Measurements from ENCODE around the gene DNAJC24. TPM values are rescaled to one million over a fixed set of nuclear protein-coding genes. Genes with fewer than 3 reads are reported as not detected.

DNAJC24 gene
- total and polyA plus RNA-seq, 9 of the 15 experiments (the other 6 are each of a cell fraction or from before 2014, with no cell fraction given) = 12.2 to 31.9 (median 16.9) TPM

DNA sequence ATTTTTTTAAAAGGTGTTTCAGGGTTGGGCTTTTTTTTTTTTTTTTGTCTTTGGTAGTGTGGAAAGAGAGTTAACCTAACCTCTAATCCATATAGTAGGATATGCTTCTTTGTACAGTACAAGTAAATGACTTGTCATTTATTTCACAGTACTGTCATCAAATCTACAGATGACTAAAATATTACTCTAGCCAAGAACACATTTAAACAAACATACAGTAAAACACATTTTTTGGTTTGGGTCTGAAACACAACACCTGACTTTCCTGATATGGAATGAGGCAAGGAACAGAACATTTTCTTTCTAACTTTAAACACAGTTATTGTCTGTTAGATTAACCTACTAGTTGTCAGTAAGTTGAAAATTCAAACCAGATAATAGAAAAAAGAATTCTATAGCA is 71.6 kb downstream of the DNAJC24 start (continued):
- TF ChIP-seq, protein P1, sequence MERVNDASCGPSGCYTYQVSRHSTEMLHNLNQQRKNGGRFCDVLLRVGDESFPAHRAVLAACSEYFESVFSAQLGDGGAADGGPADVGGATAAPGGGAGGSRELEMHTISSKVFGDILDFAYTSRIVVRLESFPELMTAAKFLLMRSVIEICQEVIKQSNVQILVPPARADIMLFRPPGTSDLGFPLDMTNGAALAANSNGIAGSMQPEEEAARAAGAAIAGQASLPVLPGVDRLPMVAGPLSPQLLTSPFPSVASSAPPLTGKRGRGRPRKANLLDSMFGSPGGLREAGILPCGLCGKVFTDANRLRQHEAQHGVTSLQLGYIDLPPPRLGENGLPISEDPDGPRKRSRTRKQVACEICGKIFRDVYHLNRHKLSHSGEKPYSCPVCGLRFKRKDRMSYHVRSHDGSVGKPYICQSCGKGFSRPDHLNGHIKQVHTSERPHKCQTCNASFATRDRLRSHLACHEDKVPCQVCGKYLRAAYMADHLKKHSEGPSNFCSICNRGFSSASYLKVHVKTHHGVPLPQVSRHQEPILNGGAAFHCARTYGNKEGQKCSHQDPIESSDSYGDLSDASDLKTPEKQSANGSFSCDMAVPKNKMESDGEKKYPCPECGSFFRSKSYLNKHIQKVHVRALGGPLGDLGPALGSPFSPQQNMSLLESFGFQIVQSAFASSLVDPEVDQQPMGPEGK (CRISPR knock-in tag; IDR thresholded peaks at IDR 0.05; ENCODE audit: borderline replicate concordance) = no peak
- TF ChIP-seq DACH1 (IDR thresholded peaks at IDR 0.05; ENCODE audit: partially characterized antibody) (no peak), TRIM24 (IDR thresholded peaks at IDR 0.05) (no peak), HNRNPL (IDR thresholded peaks at IDR 0.05; ENCODE audit: low read depth, low read length) (no peak), SMAD1 (IDR thresholded peaks at IDR 0.05; ENCODE audit: low read depth, low read length, partially characterized antibody) (no peak), MEF2D (tag; conservative IDR thresholded peaks at IDR 0.05; ENCODE audit: low read depth) (no peak), ZNF354B (CRISPR knock-in tag; IDR thresholded peaks at IDR 0.05) (no peak), ASH1L (IDR thresholded peaks at IDR 0.05; ENCODE audit: borderline replicate concordance, low read depth, partially characterized antibody) (no peak), SNRNP70 (optimal IDR thresholded peaks at IDR 0.05; ENCODE audit: low read depth, low read length) (no peak)
- TF ChIP-seq, protein P2, sequence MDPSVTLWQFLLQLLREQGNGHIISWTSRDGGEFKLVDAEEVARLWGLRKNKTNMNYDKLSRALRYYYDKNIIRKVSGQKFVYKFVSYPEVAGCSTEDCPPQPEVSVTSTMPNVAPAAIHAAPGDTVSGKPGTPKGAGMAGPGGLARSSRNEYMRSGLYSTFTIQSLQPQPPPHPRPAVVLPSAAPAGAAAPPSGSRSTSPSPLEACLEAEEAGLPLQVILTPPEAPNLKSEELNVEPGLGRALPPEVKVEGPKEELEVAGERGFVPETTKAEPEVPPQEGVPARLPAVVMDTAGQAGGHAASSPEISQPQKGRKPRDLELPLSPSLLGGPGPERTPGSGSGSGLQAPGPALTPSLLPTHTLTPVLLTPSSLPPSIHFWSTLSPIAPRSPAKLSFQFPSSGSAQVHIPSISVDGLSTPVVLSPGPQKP (CRISPR knock-in tag; IDR thresholded peaks at IDR 0.05) = no peak

Measured in K562 (cell line).